ENCODE measurements around the gene FNDC7. TPM values are rescaled to one million over a fixed set of nuclear protein-coding genes. Genes with fewer than 3 reads are reported as not detected.
A peak's percentile ranks its signal among the peaks of the same experiment; 100 is the strongest.

FNDC7 gene
- total RNA-seq, 1 donor, result not detected

GRCh38 chr1:108745980-108746381 lies 33.3 kb downstream of the FNDC7 start:
- Histone ChIP-seq H2AFZ (ENCODE audit: low read length) (peak overlapping the region; percentile 81), H3K36me3 (ENCODE audit: insufficient read depth, low read length) (peaks cover 4% of the 10 kb centered on the region), H3K79me2 (ENCODE audit: insufficient read depth, low read length) (peaks cover 37% of the 10 kb centered on the region), H3K4me1 (ENCODE audit: insufficient read depth, low read length) (peaks cover 3% of the 10 kb centered on the region), H3K4me3 (ENCODE audit: insufficient read depth, low read length) (peak overlapping the region; percentile 91), H3K4me2 (ENCODE audit: insufficient read depth, low read length) (peak overlapping the region; percentile 22), H3K9me3 (ENCODE audit: low read depth, low read length) (no peaks in the 10 kb centered on the region), H4K20me1 (ENCODE audit: insufficient read depth, low read length) (peaks cover 16% of the 10 kb centered on the region), H3K27me3 (ENCODE audit: insufficient read depth, low read length) (no peaks in the 10 kb centered on the region), H3K27ac (ENCODE audit: low read depth, low read length) (peak overlapping the region; percentile 93)
- TF ChIP-seq CTCF (IDR thresholded peaks at IDR 0.05; ENCODE audit: extremely low read depth, low read depth, low read length), result no peak
- DNase-seq (ENCODE audit: insufficient read length, low spot score, missing footprints), result no peak

- peak; percentile 96 for TF ChIP-seq CTCF (IDR thresholded peaks at IDR 0.05; ENCODE audit: extremely low read depth, low read depth, low read length)
- Histone ChIP-seq H3K27me3 (ENCODE audit: insufficient read depth, low read length) (no peaks in the 10 kb centered on the region), H3K27ac (ENCODE audit: low read depth, low read length) (peak within 1 kb of the TSS; percentile 93), H3K4me3 (ENCODE audit: insufficient read depth, low read length) (peak within 1 kb of the TSS; percentile 91), H3K4me2 (ENCODE audit: insufficient read depth, low read length) (peak within 1 kb of the TSS; percentile 94), H3K4me1 (ENCODE audit: insufficient read depth, low read length) (peaks cover 3% of the 10 kb centered on the region), H4K20me1 (ENCODE audit: insufficient read depth, low read length) (peaks cover 18% of the 10 kb centered on the region), H3K36me3 (ENCODE audit: insufficient read depth, low read length) (peaks cover 4% of the 10 kb centered on the region), H2AFZ (ENCODE audit: low read length) (peak within 1 kb of the TSS; percentile 93), H3K9me3 (ENCODE audit: low read depth, low read length) (no peaks in the 10 kb centered on the region), H3K79me2 (ENCODE audit: insufficient read depth, low read length) (peaks cover 40% of the 10 kb centered on the region)
- peak; percentile 95 for DNase-seq (ENCODE audit: insufficient read length, low spot score, missing footprints)
These were observed 33.9 kb downstream of the FNDC7 start, which contains the start of gene STXBP3 for GRCh38 chr1:108746382-108747170. Gene STXBP3, plus strand, starts transcription at chr1:108746674. Its CDS starts 64 bp downstream, at chr1:108746738.

GRCh38 chr1:108747171-108747850 lies 34.6 kb downstream of the FNDC7 start:
- peaks cover 8% of the 10 kb centered on the region for H3K36me3 ChIP-seq (ENCODE audit: insufficient read depth, low read length)
- H2AFZ ChIP-seq (ENCODE audit: low read length), result peak overlapping the region; percentile 93
- peak overlapping the region; percentile 94 for H3K4me2 ChIP-seq (ENCODE audit: insufficient read depth, low read length)
- H3K4me3 ChIP-seq (ENCODE audit: insufficient read depth, low read length), result peak overlapping the region; percentile 91
- no peak for TF ChIP-seq CTCF (IDR thresholded peaks at IDR 0.05; ENCODE audit: extremely low read depth, low read depth, low read length)
- peaks cover 3% of the 10 kb centered on the region for H3K4me1 ChIP-seq (ENCODE audit: insufficient read depth, low read length)
- DNase-seq (ENCODE audit: insufficient read length, low spot score, missing footprints), result peak; percentile 93
- H3K27me3 ChIP-seq (ENCODE audit: insufficient read depth, low read length), result no peaks in the 10 kb centered on the region
- H3K79me2 ChIP-seq (ENCODE audit: insufficient read depth, low read length), result peaks cover 43% of the 10 kb centered on the region
- H4K20me1 ChIP-seq (ENCODE audit: insufficient read depth, low read length), result peaks cover 19% of the 10 kb centered on the region
- H3K9me3 ChIP-seq (ENCODE audit: low read depth, low read length), result no peaks in the 10 kb centered on the region
- peak overlapping the region; percentile 93 for H3K27ac ChIP-seq (ENCODE audit: low read depth, low read length)

GRCh38 chr1:108747898-108748297 lies 35.2 kb downstream of the FNDC7 start:
- Histone ChIP-seq H3K27ac (ENCODE audit: low read depth, low read length) (peak overlapping the region; percentile 93), H3K4me3 (ENCODE audit: insufficient read depth, low read length) (peak overlapping the region; percentile 91), H3K4me1 (ENCODE audit: insufficient read depth, low read length) (peaks cover 3% of the 10 kb centered on the region), H3K36me3 (ENCODE audit: insufficient read depth, low read length) (peaks cover 13% of the 10 kb centered on the region), H3K4me2 (ENCODE audit: insufficient read depth, low read length) (peak overlapping the region; percentile 94), H2AFZ (ENCODE audit: low read length) (no peak overlapping the region), H3K27me3 (ENCODE audit: insufficient read depth, low read length) (no peaks in the 10 kb centered on the region), H4K20me1 (ENCODE audit: insufficient read depth, low read length) (peaks cover 21% of the 10 kb centered on the region), H3K9me3 (ENCODE audit: low read depth, low read length) (no peaks in the 10 kb centered on the region), H3K79me2 (ENCODE audit: insufficient read depth, low read length) (peaks cover 45% of the 10 kb centered on the region)
- TF ChIP-seq CTCF (IDR thresholded peaks at IDR 0.05; ENCODE audit: extremely low read depth, low read depth, low read length), result no peak
- no peak for DNase-seq (ENCODE audit: insufficient read length, low spot score, missing footprints)

Measured in osteoblast (primary cell).